ENCODE results near the gene PDP2. TPM values are rescaled to one million over a fixed set of nuclear protein-coding genes. Genes with fewer than 3 reads are reported as not detected.

PDP2 gene
- polyA plus RNA-seq, 1 donor (not counting 4 experiments of a cell fraction or from before 2014, with no cell fraction given), result 18.5 TPM

GRCh38 chr16:66899310-66899944 is 19.1 kb downstream of the PDP2 start:
- H3K4me1 ChIP-seq (ENCODE audit: control insufficient read depth, extremely low read depth, insufficient read depth, low read length), result peaks cover 25% of the 10 kb centered on the region
- dilution Hi-C loops (cut with MboI; ENCODE audit: extremely low pct_ligation_motif_present, low sequenced_read_pairs), result no loop called here
- DNase-seq (ENCODE audit: low read depth, low spot score), result no peak

DNA sequence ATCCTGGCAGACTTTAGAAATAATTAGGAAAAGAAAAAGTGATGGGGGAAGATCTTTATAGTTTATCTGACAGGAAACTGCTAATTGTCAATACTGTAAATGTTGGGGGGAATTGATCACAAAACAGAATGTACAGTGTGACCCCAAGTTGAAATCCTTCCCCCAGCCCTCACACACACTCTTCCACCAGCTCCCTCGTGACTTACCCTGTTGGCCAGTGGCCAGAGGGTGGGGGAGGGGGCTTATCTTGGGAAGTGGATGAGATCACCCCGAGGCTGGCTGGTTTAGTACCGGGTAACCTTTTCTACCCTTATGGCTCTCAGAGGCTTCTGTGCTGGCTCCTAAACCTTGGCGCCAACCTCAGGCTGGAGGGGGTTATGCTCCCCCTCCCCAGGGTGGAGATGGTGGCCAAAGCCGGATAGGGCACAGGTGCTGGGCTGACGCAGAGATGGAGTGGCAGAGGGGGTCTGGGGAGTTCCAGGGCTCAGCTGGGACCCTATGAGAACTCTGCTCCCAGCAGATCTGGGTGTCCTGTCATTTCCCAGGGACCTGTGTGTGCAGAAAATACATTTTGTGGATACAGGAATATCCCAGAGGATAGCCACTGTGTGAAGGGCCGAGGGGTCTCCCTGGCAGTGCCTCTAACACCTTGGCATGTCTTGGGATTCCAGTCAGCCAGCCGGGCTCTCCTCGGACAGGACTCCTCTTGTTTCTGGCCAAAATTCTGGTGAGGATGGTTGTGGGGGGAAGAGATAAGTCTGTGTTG is 19.8 kb downstream of the PDP2 start:
- Histone ChIP-seq H3K4me2 (ENCODE audit: control insufficient read depth, extremely low read depth, insufficient read depth, low read depth, low read length) (no peak overlapping the region), H3K4me3 (ENCODE audit: control insufficient read depth in 2 of 3, extremely low read depth in 1 of 3, insufficient read depth in 2 of 3, low read depth in 1 of 3, low read length in 3 of 3) (no peak overlapping the region)

More at GRCh38 chr16:66899310-66899944, 19.1 kb downstream of the PDP2 start:
- no peaks in the 10 kb centered on the region for H4K20me1 ChIP-seq (ENCODE audit: control insufficient read depth, extremely low read depth, insufficient read depth, low read length)
- H3K27ac ChIP-seq (ENCODE audit: control insufficient read depth, insufficient read depth, low read length), result no peak overlapping the region
- no peak overlapping the region for H3K4me2 ChIP-seq (ENCODE audit: control insufficient read depth, extremely low read depth, insufficient read depth, low read depth, low read length)
- no peaks in the 10 kb centered on the region for H3K27me3 ChIP-seq (ENCODE audit: control insufficient read depth, extremely low read depth, insufficient read depth, low read length)
- no peak for FAIRE-seq
- H3K9ac ChIP-seq (ENCODE audit: control insufficient read depth, extremely low read depth, insufficient read depth, low read length), result no peak overlapping the region
- no peak overlapping the region for H2AFZ ChIP-seq (ENCODE audit: control insufficient read depth, low read length)
- H3K9me3 ChIP-seq (ENCODE audit: control insufficient read depth, low read depth, low read length), result no peaks in the 10 kb centered on the region
- no peaks in the 10 kb centered on the region for H3K9me1 ChIP-seq (ENCODE audit: control insufficient read depth, extremely low read depth, insufficient read depth, low read length)
- H3K36me3 ChIP-seq (ENCODE audit: control insufficient read depth in 2 of 2, extremely low read depth in 1 of 2, insufficient read depth in 2 of 2, low read length in 2 of 2), result no peaks in the 10 kb centered on the region
- H3K79me2 ChIP-seq (ENCODE audit: control insufficient read depth, insufficient read depth, low read length), result no peaks in the 10 kb centered on the region
- H3K4me3 ChIP-seq (ENCODE audit: control insufficient read depth in 2 of 3, extremely low read depth in 1 of 3, insufficient read depth in 2 of 3, low read depth in 1 of 3, low read length in 3 of 3), result no peak overlapping the region
- TF ChIP-seq, protein P1, sequence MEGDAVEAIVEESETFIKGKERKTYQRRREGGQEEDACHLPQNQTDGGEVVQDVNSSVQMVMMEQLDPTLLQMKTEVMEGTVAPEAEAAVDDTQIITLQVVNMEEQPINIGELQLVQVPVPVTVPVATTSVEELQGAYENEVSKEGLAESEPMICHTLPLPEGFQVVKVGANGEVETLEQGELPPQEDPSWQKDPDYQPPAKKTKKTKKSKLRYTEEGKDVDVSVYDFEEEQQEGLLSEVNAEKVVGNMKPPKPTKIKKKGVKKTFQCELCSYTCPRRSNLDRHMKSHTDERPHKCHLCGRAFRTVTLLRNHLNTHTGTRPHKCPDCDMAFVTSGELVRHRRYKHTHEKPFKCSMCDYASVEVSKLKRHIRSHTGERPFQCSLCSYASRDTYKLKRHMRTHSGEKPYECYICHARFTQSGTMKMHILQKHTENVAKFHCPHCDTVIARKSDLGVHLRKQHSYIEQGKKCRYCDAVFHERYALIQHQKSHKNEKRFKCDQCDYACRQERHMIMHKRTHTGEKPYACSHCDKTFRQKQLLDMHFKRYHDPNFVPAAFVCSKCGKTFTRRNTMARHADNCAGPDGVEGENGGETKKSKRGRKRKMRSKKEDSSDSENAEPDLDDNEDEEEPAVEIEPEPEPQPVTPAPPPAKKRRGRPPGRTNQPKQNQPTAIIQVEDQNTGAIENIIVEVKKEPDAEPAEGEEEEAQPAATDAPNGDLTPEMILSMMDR (optimal IDR thresholded peaks at IDR 0.05 in 1 of 3, IDR thresholded peaks at IDR 0.05 in 1 of 3, conservative IDR thresholded peaks at IDR 0.05 in 1 of 3; ENCODE audit: extremely low read depth in 1 of 3, insufficient read depth in 2 of 3, low read length in 3 of 3), result no peak
- TF ChIP-seq EZH2 (IDR thresholded peaks at IDR 0.05; ENCODE audit: low read length), result no peak

More for the DNA sequence above, 19.8 kb downstream of the PDP2 start:
- dilution Hi-C loops (cut with MboI; ENCODE audit: extremely low pct_ligation_motif_present, low sequenced_read_pairs), result no loop called here
- Histone ChIP-seq H3K9me1 (ENCODE audit: control insufficient read depth, extremely low read depth, insufficient read depth, low read length) (no peaks in the 10 kb centered on the region), H3K27ac (ENCODE audit: control insufficient read depth, insufficient read depth, low read length) (no peak overlapping the region), H3K27me3 (ENCODE audit: control insufficient read depth, extremely low read depth, insufficient read depth, low read length) (no peaks in the 10 kb centered on the region), H3K4me1 (ENCODE audit: control insufficient read depth, extremely low read depth, insufficient read depth, low read length) (peaks cover 25% of the 10 kb centered on the region), H3K9me3 (ENCODE audit: control insufficient read depth, low read depth, low read length) (no peaks in the 10 kb centered on the region), H2AFZ (ENCODE audit: control insufficient read depth, low read length) (no peak overlapping the region), H3K79me2 (ENCODE audit: control insufficient read depth, insufficient read depth, low read length) (no peaks in the 10 kb centered on the region), H3K9ac (ENCODE audit: control insufficient read depth, extremely low read depth, insufficient read depth, low read length) (no peak overlapping the region), H4K20me1 (ENCODE audit: control insufficient read depth, extremely low read depth, insufficient read depth, low read length) (no peaks in the 10 kb centered on the region), H3K36me3 (ENCODE audit: control insufficient read depth in 2 of 2, extremely low read depth in 1 of 2, insufficient read depth in 2 of 2, low read length in 2 of 2) (no peaks in the 10 kb centered on the region)
- FAIRE-seq, result no peak
- TF ChIP-seq, protein P1 (optimal IDR thresholded peaks at IDR 0.05 in 1 of 3, IDR thresholded peaks at IDR 0.05 in 1 of 3, conservative IDR thresholded peaks at IDR 0.05 in 1 of 3; ENCODE audit: extremely low read depth in 1 of 3, insufficient read depth in 2 of 3, low read length in 3 of 3), result no peak
- TF ChIP-seq EZH2 (IDR thresholded peaks at IDR 0.05; ENCODE audit: low read length), result no peak
- DNase-seq (ENCODE audit: low read depth, low spot score), result no peak
